Activated T-helper 2 cell treated with anti-CD3 and anti-CD28 coated beads, Interferon-gamma antibody, Interleukin-2, Interleukin-4, amounts not matched to agents 10 μg/mL and 5 μg/mL and 100 μg/mL, durations not matched to agents 14 hours and 24 hours and 36 hours (primary cell): ENCODE data around the gene GTF3C4. TPM values are rescaled to one million over a fixed set of nuclear protein-coding genes. Genes with fewer than 3 reads are reported as not detected.

ENCODE experiments used
- DNase-seq: peaks from one replicate; pipeline ENCODE4 v3.0.0; 2021; ENCODE audit warnings: low spot score
- H3K27ac Mint-ChIP-seq: one replicate; pipeline ENCODE4 v1.8.0; 2021; ENCODE audit warnings: mixed read lengths
- H3K27me3 Mint-ChIP-seq: one replicate; pipeline ENCODE4 v1.8.0; 2021; ENCODE audit warnings: low read depth, mixed read lengths
- H3K36me3 Mint-ChIP-seq: one replicate; pipeline ENCODE4 v1.8.0; 2021; ENCODE audit warnings: low read depth, mixed read lengths
- H3K4me1 Mint-ChIP-seq: one replicate; pipeline ENCODE4 v1.8.0; 2021; ENCODE audit warnings: low read depth, mixed read lengths
- H3K4me3 Mint-ChIP-seq: one replicate; pipeline ENCODE4 v1.8.0; 2021; ENCODE audit warnings: low read depth, mild to moderate bottlenecking, moderate library complexity, mixed read lengths
- H3K9me3 Mint-ChIP-seq: one replicate; pipeline ENCODE4 v1.8.0; 2021; ENCODE audit warnings: mixed read lengths
- intact Hi-C: fragments of 100-400 bp; cut with micrococcal nuclease; formaldehyde crosslinking; loops from one replicate; pipeline ENCODE4 v1.15.1; 2023
- total RNA-seq: library from RNA; stranded (reverse); gene quantifications from 2 replicates; pipeline ENCODE4 v1.2.3, GENCODE V29; 2022

Gene GTF3C4
- total RNA-seq, 1 donor from 2014 or later, result 17.7 TPM

DNA sequence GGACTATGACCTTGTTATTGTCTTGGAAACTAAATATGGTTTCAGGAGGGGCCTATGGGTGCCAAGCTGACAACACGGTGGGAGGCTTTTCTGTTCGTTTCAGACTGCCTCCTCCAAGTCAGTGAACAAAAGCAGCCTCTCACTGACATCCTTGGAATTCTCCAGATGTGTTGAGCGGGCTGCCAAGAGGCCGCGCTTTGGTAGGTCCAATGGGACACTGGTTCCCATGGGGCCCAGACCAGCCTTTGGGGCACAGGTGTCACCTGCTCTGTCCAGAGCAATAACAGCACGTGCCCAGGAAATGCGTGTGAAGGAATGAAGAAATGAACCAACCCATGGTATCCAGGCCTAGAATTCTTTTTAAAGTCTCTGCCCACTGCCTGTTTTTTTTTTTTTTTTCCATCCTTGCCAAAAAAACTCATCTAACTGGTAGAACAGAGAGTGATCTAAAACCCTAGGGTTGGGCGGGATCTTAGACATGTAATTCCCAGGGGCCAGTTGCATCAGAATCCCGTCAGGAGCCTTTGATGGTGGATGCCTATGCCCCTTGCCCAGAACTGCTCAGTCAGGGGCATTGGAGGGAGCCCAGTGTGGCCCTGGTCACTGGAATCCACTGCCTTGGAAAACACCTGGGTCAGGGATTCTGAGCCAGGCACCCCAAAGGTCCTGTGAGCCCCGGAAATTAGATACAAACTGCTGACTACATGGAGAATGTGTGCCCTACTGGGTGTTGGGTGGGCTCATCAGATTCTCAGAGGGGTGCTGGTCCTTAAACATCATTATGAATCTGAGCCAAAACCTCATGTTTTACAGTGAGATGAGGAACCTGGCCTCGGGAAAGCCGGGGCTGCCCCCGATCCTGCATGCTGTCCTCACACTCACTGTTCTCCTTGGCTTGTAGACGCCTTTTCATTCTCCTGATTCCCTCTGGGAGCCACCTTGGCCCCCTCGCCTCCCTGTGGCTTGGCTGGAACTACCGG, 60.1 kb downstream of the GTF3C4 start:
- no peaks in the 10 kb centered on the region for H3K4me1 Mint-ChIP-seq
- intact Hi-C loops, result no loop called here
- H3K27me3 Mint-ChIP-seq, result peaks cover 14% of the 10 kb centered on the region
- H3K36me3 Mint-ChIP-seq, result no peaks in the 10 kb centered on the region
- no peak for DNase-seq
- no peak overlapping the region for H3K4me3 Mint-ChIP-seq
- no peaks in the 10 kb centered on the region for H3K9me3 Mint-ChIP-seq
- H3K27ac Mint-ChIP-seq, result no peak overlapping the region

DNA sequence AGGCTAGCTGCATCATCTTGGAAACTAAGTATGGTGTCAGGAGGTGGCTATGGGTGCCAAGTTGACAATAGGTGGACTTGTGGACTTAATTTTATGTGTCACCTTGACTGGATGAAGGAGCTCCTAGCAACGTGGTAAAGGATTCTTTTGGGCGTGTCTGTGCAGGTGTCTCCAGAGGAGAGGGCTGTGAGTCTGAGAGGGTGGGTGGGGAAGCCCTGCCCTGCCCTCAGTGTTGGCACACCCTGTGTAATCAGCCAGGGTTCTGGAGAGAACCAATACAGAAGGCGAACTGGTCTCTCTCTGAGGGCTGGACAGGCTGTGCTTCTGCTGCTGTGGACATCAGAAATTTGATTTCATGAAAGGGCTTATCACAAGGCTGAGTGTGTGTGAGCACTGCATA, 61.0 kb downstream of the GTF3C4 start:
- H3K36me3 Mint-ChIP-seq, result no peaks in the 10 kb centered on the region
- H3K9me3 Mint-ChIP-seq, result no peaks in the 10 kb centered on the region
- H3K4me1 Mint-ChIP-seq, result no peaks in the 10 kb centered on the region
- peaks cover 14% of the 10 kb centered on the region for H3K27me3 Mint-ChIP-seq
- DNase-seq, result no peak
- intact Hi-C loops, result no loop called here
- H3K27ac Mint-ChIP-seq, result no peak overlapping the region
- no peak overlapping the region for H3K4me3 Mint-ChIP-seq

DNA sequence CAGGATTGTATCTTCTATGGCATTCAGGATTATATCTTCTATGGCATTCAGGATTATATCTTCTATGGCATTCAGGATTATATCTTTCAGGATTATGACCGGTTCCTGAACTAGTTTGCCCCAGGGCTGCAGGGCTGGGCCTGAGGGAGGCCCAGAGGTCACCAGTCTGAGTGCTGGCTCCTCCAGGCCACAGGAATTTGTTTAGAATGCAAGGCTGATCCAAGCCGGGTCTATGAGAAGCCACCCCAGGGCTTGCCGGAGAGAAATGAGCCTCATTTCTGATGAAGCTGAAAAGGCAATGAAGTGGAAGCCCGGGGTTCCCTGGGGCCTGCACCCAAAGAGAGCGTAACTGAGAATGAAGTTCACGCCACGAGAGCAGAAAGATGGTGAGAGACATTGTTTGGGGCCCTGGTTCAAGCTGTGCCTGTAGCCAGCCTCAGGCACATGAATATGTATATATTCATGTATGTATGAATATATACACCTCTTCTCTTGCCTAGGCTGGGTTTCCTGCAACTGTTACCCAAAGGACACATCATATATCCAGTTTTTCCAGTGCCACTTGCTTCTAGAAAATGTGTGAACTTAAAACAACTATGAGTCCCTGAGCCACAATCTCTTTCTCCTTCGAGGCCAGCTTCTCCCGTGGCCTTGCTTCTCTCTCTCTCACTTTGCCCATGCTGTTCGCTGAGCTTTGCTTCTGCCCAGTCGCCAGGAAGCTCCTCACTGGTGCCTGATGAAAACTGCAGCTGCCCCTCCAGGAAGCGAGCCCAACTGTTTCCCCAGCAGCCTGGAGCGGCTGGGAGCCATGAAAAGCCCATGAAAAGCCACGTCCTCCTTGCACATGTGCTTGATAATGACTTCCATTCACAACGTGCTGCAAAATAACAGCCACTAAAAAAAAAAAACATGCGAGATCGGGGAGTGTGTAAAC, 62.3 kb downstream of the GTF3C4 start:
- Mint-ChIP-seq H3K36me3 (no peaks in the 10 kb centered on the region), H3K27me3 (peaks cover 9% of the 10 kb centered on the region), H3K9me3 (no peaks in the 10 kb centered on the region), H3K4me1 (no peaks in the 10 kb centered on the region), H3K27ac (no peak overlapping the region), H3K4me3 (no peak overlapping the region)
- DNase-seq, result no peak
- intact Hi-C loops, result no loop called here

DNA sequence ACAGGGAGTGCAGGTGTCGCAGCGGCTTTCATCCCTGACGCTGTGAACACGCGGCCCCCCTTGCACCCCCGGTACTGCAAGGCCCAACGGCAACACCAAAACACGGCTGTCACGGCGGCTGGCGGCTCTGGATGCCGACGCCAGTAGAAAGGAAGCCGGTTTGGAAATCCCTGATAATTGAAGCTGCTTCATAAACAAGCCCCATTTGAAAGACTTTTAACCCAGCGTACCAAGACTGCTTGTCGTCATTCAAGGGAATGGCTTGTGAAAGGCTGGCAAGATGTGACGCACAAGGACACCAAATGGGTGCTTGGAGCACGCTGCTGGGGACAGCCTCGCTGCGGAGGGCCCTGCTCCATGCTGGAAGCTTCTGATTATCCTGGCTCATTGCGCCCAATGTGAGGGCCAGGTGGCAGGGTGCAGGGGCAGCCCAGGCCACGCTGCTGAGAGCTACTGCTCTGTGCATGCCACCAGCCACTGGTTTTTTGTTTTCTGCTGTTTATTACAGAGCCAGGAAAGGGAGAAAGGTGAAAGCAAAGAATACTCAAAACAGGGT, 63.1 kb downstream of the GTF3C4 start:
- Mint-ChIP-seq H3K27me3 (peaks cover 5% of the 10 kb centered on the region), H3K4me1 (no peaks in the 10 kb centered on the region), H3K4me3 (no peak overlapping the region), H3K36me3 (no peaks in the 10 kb centered on the region), H3K9me3 (no peaks in the 10 kb centered on the region), H3K27ac (no peak overlapping the region)
- intact Hi-C loops, result no loop called here
- DNase-seq, result no peak

DNA sequence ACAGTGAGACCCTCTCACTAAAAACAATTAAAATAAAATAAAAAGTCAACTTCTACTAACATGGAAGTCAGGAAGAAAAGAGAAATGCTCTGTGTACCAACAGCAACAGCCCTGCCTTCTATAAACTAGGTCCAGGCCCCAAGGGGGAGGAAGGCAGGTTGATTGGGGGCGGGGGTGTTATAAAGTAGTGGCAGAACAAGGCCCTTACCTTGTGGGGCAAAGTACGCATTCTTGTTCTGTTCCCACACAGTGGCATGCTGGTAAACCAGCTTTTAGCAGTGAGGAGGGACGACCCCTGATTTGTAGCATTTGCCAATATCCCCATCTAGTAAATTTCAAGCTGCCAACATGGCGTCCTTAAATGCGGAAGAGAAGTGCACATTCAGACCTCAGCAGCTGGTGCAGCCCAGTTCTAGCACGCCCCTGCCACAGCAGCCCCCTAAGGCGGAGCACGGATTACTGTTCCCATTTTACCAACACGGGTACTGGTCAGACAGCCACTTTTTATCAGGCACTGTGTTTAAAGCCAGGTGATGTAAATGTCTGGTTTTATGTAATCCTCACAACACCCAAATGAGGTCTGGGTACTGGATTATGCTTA, 69.5 kb downstream of the GTF3C4 start:
- Mint-ChIP-seq H3K4me3 (no peak overlapping the region), H3K4me1 (no peaks in the 10 kb centered on the region), H3K36me3 (no peaks in the 10 kb centered on the region), H3K27me3 (peaks cover 22% of the 10 kb centered on the region), H3K9me3 (no peaks in the 10 kb centered on the region), H3K27ac (no peak overlapping the region)
- intact Hi-C loops, result no loop called here
- no peak for DNase-seq

DNA sequence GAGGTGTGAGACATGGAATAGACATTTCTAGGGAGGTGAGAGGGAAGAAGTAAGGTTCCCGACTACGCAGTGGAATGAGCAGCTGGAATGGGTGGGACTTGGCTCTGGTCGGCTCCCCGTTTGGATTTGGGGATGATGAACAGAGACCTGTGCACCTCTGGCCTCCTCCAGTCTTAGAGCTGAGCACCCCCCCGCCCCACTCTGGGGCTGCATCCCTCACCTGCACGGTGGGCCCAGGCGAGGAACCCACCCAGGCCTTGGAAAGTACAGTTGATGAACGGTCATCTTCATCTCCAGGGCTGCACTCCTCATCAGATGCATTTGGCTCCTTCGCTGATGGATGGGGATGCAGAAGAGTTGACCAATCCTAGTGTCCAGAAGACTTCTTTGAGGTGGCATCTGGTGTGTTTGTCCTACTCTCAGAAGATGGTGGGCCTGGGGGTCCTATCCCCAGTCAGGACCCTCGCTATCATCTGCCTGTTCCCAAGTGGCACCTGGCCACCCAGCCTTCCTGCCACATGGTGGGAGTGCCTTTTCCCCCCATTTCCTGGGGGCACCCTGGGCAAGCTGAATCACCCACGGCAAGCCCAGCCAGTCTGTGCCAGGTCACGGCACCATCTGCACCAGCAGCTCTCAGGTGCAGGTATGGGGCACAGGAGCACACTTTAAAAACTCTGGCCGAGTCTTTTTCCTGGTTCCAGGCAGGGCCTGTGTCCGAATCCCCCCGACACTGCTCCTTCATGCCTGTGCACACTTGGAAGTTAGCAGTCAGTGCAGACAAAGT, 70.5 kb downstream of the GTF3C4 start:
- no peaks in the 10 kb centered on the region for H3K36me3 Mint-ChIP-seq
- DNase-seq, result no peak
- H3K4me3 Mint-ChIP-seq, result no peak overlapping the region
- peaks cover 3% of the 10 kb centered on the region for H3K4me1 Mint-ChIP-seq
- no peaks in the 10 kb centered on the region for H3K9me3 Mint-ChIP-seq
- no peak overlapping the region for H3K27ac Mint-ChIP-seq
- peaks cover 29% of the 10 kb centered on the region for H3K27me3 Mint-ChIP-seq
- intact Hi-C loops, result no loop called here

DNA sequence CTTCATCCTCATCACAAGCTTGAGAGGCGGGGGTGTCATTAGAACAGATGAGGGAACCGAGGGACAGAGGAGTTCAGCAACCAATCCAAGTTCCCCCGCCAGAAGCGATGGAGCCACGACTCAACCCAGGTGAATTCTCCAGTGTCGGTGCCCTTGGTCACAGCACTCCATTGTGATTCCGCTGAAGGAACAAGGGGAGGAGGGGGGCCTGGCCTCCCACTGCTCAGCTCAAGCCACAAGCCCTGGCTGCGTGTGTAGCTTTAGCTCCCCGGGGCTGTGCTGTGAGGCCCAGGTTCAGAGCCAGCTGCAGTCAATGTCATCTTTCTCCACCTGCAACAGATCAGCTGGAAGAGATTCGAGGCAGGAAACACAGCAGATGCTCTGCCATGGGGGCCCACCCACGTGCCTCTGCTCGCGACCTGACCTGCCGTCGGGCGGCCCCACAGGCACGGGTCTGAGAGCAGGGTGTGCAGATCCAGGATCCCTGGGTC, 72.6 kb downstream of the GTF3C4 start:
- no peak for DNase-seq
- no peaks in the 10 kb centered on the region for H3K36me3 Mint-ChIP-seq
- H3K4me1 Mint-ChIP-seq, result peaks cover 3% of the 10 kb centered on the region
- H3K4me3 Mint-ChIP-seq, result no peak overlapping the region
- H3K9me3 Mint-ChIP-seq, result no peaks in the 10 kb centered on the region
- intact Hi-C loops, result no loop called here
- H3K27ac Mint-ChIP-seq, result no peak overlapping the region
- H3K27me3 Mint-ChIP-seq, result peaks cover 40% of the 10 kb centered on the region

DNA sequence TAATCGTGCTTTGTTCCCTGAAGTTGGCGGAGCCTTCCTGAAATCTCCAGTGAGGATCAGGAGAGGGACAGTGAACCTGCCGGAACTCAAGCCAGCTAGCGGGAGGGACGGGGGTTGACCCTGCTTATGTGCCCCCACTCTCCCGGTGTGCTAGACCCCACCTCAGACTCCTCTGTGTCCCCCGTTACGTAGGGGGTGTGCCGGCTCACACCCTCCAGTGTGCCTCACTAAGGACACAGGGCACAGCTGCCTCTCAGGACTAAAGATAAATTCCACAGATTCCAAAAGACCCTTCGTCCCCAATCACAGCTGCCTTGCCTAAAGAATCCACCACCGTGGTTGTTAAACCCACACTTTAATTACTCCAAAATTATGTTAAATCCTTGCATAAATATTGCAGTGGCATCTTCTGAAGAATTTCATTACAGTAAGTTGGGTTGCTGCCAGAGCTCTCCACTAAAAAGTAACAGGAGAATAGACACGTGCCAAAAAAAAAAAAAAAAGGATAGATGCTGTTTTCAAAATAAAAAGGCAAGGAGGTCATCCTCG, 73.7 kb downstream of the GTF3C4 start:
- intact Hi-C loops, result no loop called here
- Mint-ChIP-seq H3K36me3 (no peaks in the 10 kb centered on the region), H3K9me3 (no peaks in the 10 kb centered on the region), H3K4me3 (no peak overlapping the region), H3K27ac (no peak overlapping the region), H3K4me1 (peaks cover 3% of the 10 kb centered on the region), H3K27me3 (peaks cover 40% of the 10 kb centered on the region)
- DNase-seq, result no peak

Other genes with a start within 250 kb of the GTF3C4 start
- gene BARHL1, start 87.9 kb upstream of the GTF3C4 start, total RNA-seq, result not detected in 2 replicates
- gene DDX31, start 481 bp upstream of the GTF3C4 start, total RNA-seq, result 24.7 and 25.7 TPM in 2 replicates
- not detected in 2 replicates for gene AK8, start 207.8 kb downstream of the GTF3C4 start, total RNA-seq
- 1.1 and 1.3 TPM in 2 replicates for gene SPACA9, start 208.4 kb downstream of the GTF3C4 start, total RNA-seq